Measurements from ENCODE around the gene WNT3A.
"Not testable (repeated sequence)": the region's sequence is repeated elsewhere in the genome, so short reads cannot be mapped to it uniquely, and the experiment has no call there.

Gene WNT3A

GRCh38 chr1:228006786-228007048 is at the start of gene WNT3A:
Gene WNT3A (plus strand): TSS chr1:228006998. CDS start chr1:228007129, 131 bp downstream.
- DNase-seq (ENCODE audit: low read depth), result no peak

GRCh38 chr1:227958617-227959324 is 48.0 kb upstream of the WNT3A start:
- DNase-seq (ENCODE audit: low read depth), result no peak

GRCh38 chr1:227959325-227959860 is 47.4 kb upstream of the WNT3A start:
- no peak for DNase-seq (ENCODE audit: low read depth)

GRCh38 chr1:227961651-227962466 is 44.9 kb upstream of the WNT3A start:
- DNase-seq (ENCODE audit: low read depth), result no peak

GRCh38 chr1:227966733-227967132 is 40.1 kb upstream of the WNT3A start:
- DNase-seq (ENCODE audit: low read depth), result not testable (repeated sequence)

DNA sequence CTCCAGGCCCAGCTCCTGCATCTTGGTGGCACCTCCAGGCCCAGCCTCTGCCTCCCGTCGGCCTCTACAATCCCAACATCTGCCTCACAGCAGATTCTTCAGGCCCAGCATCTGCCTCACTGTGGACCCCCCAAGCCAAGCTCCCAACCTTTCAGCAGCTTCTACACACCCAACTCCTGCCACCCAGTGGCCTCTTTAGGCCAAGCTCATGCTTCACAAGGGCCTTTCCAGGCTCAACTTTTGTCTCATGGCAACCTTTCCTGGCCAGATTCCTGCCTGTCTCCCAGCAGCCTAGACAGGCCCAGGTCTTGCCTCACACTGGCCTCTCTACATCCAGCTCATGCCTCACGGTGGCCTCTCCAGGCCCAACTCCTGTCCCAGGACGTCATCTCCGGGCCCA is 39.0 kb upstream of the WNT3A start:
- not testable (repeated sequence) for DNase-seq (ENCODE audit: low read depth)

GRCh38 chr1:227970076-227970995 is 36.5 kb upstream of the WNT3A start:
- DNase-seq (ENCODE audit: low read depth), result not testable (repeated sequence)

DNA sequence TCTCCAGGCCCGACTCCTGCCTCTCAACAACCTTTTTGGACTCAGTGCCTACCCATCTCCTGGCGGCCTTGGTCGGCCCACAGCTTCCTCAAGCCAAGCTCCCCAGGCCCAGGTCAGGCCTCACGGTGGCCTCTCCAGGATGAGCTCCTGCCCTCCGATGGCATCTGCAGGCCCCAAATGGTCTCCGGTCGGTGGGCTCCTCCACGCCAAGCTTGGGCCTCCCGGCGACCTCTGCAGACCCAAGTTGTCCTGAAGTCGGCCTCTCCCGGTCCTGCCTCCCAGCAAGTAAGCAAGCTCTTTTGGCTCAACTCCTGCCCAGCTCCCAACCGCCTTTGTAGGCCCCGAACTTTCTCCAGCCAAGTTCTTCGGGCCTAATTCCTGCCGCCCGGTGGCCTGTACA is 35.6 kb upstream of the WNT3A start:
- DNase-seq (ENCODE audit: low read depth), result not testable (repeated sequence)

- not testable (repeated sequence) for DNase-seq (ENCODE audit: low read depth)
These were observed 35.0 kb upstream of the WNT3A start for GRCh38 chr1:227971643-227972282.

DNA sequence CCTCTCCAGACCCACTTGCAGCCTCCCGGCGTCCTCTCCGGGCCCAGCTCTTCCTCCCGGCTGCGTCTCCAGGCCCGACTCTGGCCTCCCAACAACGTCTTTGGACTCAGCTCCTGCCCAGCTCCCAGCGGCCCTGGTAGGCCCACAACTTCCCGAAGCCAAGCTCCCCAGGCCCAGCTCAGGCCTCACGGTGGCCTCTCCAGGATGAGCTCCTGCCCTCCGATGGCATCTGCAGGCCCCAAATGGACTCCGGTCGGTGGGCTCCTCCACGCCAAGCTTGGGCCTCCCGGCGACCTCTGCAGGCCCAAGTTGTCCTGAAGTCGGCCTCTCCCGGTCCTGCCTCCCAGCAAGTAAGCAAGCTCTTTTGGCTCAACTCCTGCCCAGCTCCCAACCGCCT is 34.5 kb upstream of the WNT3A start:
- DNase-seq (ENCODE audit: low read depth), result not testable (repeated sequence)

DNA sequence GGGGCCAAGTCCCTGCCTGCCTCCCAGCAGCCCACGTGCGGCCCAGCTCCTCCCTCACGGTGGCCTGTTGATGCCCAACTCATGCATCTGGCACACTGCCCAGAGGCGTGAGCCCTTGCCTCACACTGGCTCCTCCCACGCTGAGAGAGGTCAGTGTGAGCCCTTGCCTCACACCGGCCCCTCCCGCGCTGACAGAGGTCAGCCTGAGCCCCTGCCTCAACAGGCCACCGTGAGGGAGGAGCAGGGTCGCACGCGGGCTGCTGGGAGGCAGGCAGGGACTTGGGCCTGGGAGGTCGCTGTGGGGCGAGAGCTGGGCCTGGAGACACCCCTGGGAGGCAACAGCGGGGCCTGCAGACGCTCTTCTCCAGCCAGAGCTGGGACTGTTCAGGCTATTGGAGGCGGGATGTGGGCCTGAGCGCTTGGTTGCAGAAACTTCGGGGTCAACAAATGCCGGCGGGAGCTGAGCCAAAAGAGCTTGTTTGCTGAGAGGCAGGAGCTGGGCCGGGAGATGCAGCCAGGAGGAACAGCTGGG is 33.9 kb upstream of the WNT3A start:
- not testable (repeated sequence) for DNase-seq (ENCODE audit: low read depth)

DNA sequence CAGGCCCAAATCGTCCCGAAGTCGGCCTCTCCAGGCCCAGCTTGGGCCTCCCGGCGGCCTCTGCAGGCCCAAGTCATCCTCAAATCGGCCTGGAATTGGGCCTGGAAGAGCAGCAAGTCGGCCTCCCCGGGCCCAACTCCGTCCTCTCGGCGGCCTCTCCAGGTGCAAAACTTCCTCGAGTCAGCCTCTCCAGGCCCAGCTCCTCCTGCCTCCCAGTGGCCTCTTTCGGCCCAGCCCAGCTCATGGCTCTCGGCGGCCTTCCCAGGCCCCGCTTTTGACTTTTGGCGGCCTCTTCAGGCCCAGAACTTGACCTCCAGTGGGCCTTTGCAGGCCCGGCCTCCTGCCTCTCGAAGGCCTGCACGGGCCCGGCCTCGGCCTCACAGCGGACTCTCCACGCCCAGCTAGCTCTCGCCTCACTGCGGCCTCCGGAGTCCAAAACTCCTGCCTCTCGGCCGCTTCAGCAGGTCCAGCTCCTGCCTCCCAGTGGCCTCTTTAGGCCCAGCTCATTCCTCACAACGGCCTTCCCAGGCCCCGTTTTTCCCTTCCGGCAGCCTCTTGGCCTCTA is 33.0 kb upstream of the WNT3A start:
- not testable (repeated sequence) for DNase-seq (ENCODE audit: low read depth)

GRCh38 chr1:227975583-227976283 is 31.1 kb upstream of the WNT3A start:
- not testable (repeated sequence) for DNase-seq (ENCODE audit: low read depth)

DNA sequence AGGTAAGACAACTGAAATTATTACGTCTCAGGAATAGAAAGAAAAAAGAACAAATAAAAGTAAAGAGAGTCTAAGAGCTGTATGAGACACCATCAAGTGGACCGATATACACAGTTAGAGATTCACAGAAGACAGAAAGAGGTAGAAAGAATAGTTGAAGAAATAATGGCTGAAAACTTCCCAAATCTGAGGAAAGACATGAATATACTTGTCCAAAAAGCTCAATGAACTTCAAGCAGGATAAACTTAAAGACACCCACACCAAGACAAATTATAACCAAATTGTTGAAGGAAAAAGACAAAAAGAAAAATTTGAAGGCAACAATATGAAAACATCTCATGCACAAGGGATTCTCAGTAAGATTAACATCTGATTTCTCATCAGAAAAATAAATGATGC is 19.6 kb upstream of the WNT3A start:
- DNase-seq (ENCODE audit: low read depth), result no peak

GRCh38 chr1:227994632-227995300 is 12.0 kb upstream of the WNT3A start:
- no peak for DNase-seq (ENCODE audit: low read depth)

GRCh38 chr1:227996187-227996950 is 10.4 kb upstream of the WNT3A start:
- no peak for DNase-seq (ENCODE audit: low read depth)

GRCh38 chr1:227998374-227999055 is 8.3 kb upstream of the WNT3A start:
- DNase-seq (ENCODE audit: low read depth), result no peak

Measured in activated T-helper 1 cell treated with Interleukin-2 at 50 U/mL for 16 hours (primary cell).